Neural cell (in vitro differentiated cells): Measurements from ENCODE around the gene TNF.

Source experiments
- CTCF ChIP-seq: fragments of 450-650 bp; IDR thresholded peaks from 2 replicates; pipeline ENCODE4 v1.5.1; 2014; ENCODE audit warnings: antibody characterized with exemption, mild to moderate bottlenecking, moderate library complexity; ENCODE audit not compliant: poor library complexity, severe bottlenecking
- EP300 ChIP-seq: fragments of 450-650 bp; conservative IDR thresholded peaks from 2 replicates; pipeline ENCODE4 v1.6.1; 2014; ENCODE audit warnings: antibody characterized with exemption, mild to moderate bottlenecking, moderate library complexity; ENCODE audit not compliant: poor library complexity, severe bottlenecking
- EZH2 ChIP-seq: fragments of 200-600, 300-800 bp; shearing (Covaris generic), sonication (generic); IDR thresholded peaks from 2 replicates; pipeline ENCODE4 v1.6.1; 2014; ENCODE audit warnings: antibody characterized with exemption, low read length, borderline replicate concordance, mild to moderate bottlenecking; ENCODE audit not compliant: insufficient read depth, poor library complexity, severe bottlenecking
- MXI1 ChIP-seq: fragments of 450-650 bp; conservative IDR thresholded peaks from 2 replicates; pipeline ENCODE4 v1.6.1; 2014; ENCODE audit warnings: antibody characterized with exemption, mild to moderate bottlenecking; ENCODE audit not compliant: poor library complexity, severe bottlenecking
- POLR2AphosphoS5 ChIP-seq: IDR thresholded peaks from 2 replicates; pipeline ENCODE4 v1.6.1; 2012
- RAD21 ChIP-seq: fragments of 450-650 bp; conservative IDR thresholded peaks from 2 replicates; pipeline ENCODE4 v1.6.1; 2014; ENCODE audit warnings: antibody characterized with exemption, mild to moderate bottlenecking, moderate library complexity
- REST ChIP-seq: IDR thresholded peaks from 2 replicates; pipeline ENCODE4 v1.6.1; 2012; ENCODE audit warnings: borderline replicate concordance
- SMC3 ChIP-seq: fragments of 450-650 bp; conservative IDR thresholded peaks from 2 replicates; pipeline ENCODE4 v1.6.1; 2014; ENCODE audit warnings: antibody characterized with exemption, mild to moderate bottlenecking, moderate library complexity; ENCODE audit not compliant: poor library complexity
- TAF1 ChIP-seq: IDR thresholded peaks from 2 replicates; pipeline ENCODE4 v1.6.1; 2012; ENCODE audit warnings: low read depth

- TF ChIP-seq CTCF (no peak), MXI1 (no peak), EZH2 (no peak), EP300 (no peak), REST (no peak), POLR2AphosphoS5 (no peak), TAF1 (no peak), RAD21 (no peak), SMC3 (no peak)
Measured at GRCh38 chr6:31543639-31544038, 31.7 kb upstream of the TNF start.
